Aortic smooth muscle cell (primary cell): Measurements from ENCODE around the gene PALM2AKAP2. TPM values are rescaled to one million over a fixed set of nuclear protein-coding genes. Genes with fewer than 3 reads are reported as not detected.

ENCODE experiments used
- total RNA-seq: library from RNA; depleted of rRNA; stranded (reverse); fragments of >200 nt; gene quantifications from 2 replicates; pipeline ENCODE4 v1.2.3, GENCODE V29; 2014

The PALM2AKAP2 gene
- total RNA-seq, result 18.2 and 20.3 TPM in 2 replicates

DNA sequence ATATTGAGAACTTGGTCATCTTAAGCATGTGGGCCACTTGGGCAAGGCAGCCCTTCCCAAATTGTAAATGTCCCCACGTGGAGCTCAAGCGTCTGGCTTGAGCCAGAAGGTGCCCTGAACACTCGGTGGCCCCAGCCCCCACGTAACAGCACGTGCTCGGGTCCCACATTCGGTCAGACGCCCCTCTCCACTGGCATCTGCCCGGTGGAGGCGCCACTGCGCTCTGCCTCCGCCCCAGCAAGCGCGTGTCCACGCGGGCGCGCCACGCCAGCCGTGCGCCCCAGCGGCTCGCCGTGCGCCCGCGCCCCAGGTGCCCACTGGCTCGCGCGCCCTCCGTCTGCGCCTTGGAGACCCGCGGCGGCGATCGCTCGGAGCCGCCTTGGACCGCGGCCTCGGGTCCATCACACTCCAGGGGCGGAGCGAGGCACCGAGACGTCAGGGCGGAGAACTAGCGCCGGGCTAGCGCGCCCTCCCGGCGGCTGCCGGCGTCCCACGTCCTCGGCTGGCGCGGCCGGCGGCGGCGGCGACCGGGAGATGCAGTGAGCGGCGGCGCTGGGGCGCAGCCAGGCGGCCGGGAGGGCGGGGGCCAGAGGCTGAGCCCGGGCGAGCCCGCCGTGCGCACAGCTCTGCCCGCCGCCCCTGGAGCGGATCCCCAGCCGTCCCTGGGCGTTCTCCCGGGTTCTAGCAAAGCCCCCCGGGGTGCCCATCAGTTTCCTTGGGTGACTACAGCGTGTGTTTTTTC is at the start of gene PALM2AKAP2:
PALM2AKAP2 (plus strand) TSS at position 488 of the 742 bp plus-strand sequence. CDS start 291 bp downstream, outside the sequence.

